Measurements from ENCODE around the gene UFD1. TPM values are rescaled to one million over a fixed set of nuclear protein-coding genes. Genes with fewer than 3 reads are reported as not detected.
A peak's percentile ranks its signal among the peaks of the same experiment; 100 is the strongest.

The UFD1 gene
- total and polyA plus RNA-seq, 7 experiments from 2014 or later: 46.8 to 87.8 (median 71.8) TPM

- POLR2A ChIA-PET: no interaction called here
- CTCF ChIA-PET: interaction anchor here (0.6 kb wide), 1 partner anchor 8 kb away, joined by 3 read pairs; no protein-coding TSS in a partner anchor
- intact Hi-C loops (cut with micrococcal nuclease): no loop called here
- DNase-seq (no peak), ATAC-seq (no peak)
- Mint-ChIP-seq H3K9me3 (no peaks in the 10 kb centered on the region), H3K36me3 (peaks cover 0 to 32% (median 11%) of the 10 kb centered on the region in 5 donors), H3K27ac (peak overlapping the region in 1 of 9 donors; percentile 0), H3K4me1 (peaks cover 6 to 37% (median 26%) of the 10 kb centered on the region in 7 donors), H3K4me3 (no peak overlapping the region), H3K27me3 (no peaks in the 10 kb centered on the region)
- H3K36me3 ChIP-seq (ENCODE audit: control insufficient read depth in 2 of 3, insufficient read depth in 3 of 3, low read length in 3 of 3): peaks cover 3 to 43% (median 20%) of the 10 kb centered on the region in 3 experiments
- H3K27ac ChIP-seq (ENCODE audit: low read depth, low read length): no peak overlapping the region
- no peaks in the 10 kb centered on the region for H3K9me3 ChIP-seq (ENCODE audit: control insufficient read depth in 2 of 3, low read length in 3 of 3)
- H3K4me1 ChIP-seq (ENCODE audit: control insufficient read depth in 2 of 2, insufficient read depth in 2 of 2, low read length in 2 of 2): no peaks in the 10 kb centered on the region
- H3K27me3 ChIP-seq (ENCODE audit: control insufficient read depth in 2 of 2, insufficient read depth in 2 of 2, low read length in 2 of 2): no peaks in the 10 kb centered on the region
- H3K4me3 ChIP-seq (ENCODE audit: low read length): no peak overlapping the region
These were observed 67.3 kb downstream of the UFD1 start for GRCh38 chr22:19411690-19412045.

DNA sequence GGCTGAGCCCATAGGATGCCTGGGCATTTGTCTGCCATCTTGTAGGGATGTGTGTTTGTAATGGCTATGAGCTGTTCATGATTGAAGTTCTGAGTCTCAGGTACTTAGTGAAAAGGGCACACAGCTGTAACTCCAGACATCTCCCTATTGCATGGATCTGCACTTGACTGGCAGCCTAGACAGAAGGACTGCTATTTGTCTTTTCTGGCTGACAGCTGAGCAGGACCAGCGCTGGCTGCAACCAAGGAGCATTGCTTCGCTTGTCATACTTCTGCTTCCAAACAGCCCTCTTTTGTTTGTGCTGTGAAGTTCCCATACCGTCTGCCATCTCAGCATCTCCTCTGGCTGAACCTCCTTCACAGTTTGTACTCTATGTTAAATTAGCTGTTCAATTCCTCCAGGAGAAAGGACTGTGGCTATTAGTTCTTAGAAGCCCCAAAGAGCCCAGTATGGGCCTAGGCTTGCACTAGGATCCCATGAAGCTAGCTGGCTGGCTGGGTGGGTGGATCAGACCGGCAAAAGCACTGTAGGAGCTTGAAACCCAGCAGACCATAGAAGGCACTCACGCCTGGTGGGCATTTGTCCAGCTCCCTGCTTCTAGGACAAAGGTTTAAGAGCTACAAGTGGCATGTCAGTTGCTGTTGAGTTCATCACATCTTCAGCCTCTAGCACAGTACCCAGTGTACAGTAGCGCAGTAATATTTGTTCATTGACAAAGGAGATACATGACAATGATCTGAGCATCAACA, 67.9 kb downstream of the UFD1 start:
- no peaks in the 10 kb centered on the region for H3K9me3 ChIP-seq (ENCODE audit: control insufficient read depth in 2 of 3, low read length in 3 of 3)
- CTCF ChIA-PET: no interaction called here
- POLR2A ChIA-PET: no interaction called here
- Mint-ChIP-seq H3K36me3 (peaks cover 0 to 36% (median 12%) of the 10 kb centered on the region in 5 donors), H3K4me1 (peaks cover 6 to 37% (median 26%) of the 10 kb centered on the region in 7 donors), H3K9me3 (no peaks in the 10 kb centered on the region), H3K27ac (peak overlapping the region in 1 of 9 donors; percentile 25), H3K27me3 (no peaks in the 10 kb centered on the region), H3K4me3 (no peak overlapping the region)
- no peaks in the 10 kb centered on the region for H3K27me3 ChIP-seq (ENCODE audit: control insufficient read depth in 2 of 2, insufficient read depth in 2 of 2, low read length in 2 of 2)
- intact Hi-C loops (cut with micrococcal nuclease): no loop called here
- DNase-seq (no peak), ATAC-seq (no peak)
- peaks cover 3 to 48% (median 20%) of the 10 kb centered on the region in 3 experiments for H3K36me3 ChIP-seq (ENCODE audit: control insufficient read depth in 2 of 3, insufficient read depth in 3 of 3, low read length in 3 of 3)
- H3K4me1 ChIP-seq (ENCODE audit: control insufficient read depth in 2 of 2, insufficient read depth in 2 of 2, low read length in 2 of 2): no peaks in the 10 kb centered on the region
- H3K4me3 ChIP-seq (ENCODE audit: low read length): no peak overlapping the region
- H3K27ac ChIP-seq (ENCODE audit: low read depth, low read length): no peak overlapping the region

DNA sequence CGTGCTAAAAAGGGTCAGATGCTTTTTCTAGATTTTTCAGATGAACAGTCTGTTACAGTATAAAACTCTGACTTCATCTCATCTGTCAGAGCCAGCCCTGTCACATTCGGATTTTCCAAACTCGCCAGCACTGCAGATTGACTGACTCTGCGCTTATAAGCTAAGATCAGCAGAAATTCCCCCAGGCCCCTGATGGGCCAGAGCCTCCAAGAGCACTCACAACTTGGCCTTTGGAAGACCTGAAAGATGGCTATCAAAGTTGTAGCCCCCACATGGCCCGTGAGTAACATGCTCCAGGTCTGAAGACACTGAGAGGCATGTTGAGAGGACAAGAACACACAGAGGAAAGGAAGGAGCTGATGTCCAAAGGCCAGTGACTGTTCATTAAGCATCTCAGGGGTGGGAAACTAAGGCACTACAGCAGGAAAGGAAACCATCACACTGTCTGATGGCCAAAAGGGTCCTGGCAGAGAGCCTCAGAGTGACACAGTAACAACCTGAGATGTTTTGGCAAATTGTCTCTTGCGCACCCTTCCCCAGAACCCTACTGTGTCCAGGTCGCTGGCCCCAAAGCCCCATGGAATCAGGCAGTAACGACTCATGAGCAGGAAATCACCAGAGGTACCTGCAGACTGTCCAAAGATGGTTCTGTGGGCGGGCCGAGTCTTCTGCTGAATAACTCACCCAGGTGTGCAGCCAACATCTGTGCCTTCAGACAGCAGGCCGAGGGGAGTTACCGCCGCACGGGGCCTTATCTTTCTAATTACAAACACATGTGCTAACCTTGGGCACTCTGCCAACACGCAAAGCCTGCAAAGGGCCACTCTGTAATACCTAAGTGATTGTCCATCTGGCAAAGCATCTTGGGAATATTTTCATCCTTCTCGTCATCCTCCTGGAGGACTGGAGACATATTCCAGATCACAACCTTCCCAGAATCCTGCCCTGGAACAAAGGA, 71.1 kb downstream of the UFD1 start:
- Mint-ChIP-seq H3K36me3 (peaks cover 0 to 55% (median 12%) of the 10 kb centered on the region in 5 donors), H3K27ac (peak overlapping the region in 1 of 9 donors; percentile 17), H3K4me3 (no peak overlapping the region), H3K4me1 (peaks cover 5 to 17% (median 14%) of the 10 kb centered on the region in 7 donors), H3K27me3 (no peaks in the 10 kb centered on the region), H3K9me3 (no peaks in the 10 kb centered on the region)
- no peaks in the 10 kb centered on the region for H3K9me3 ChIP-seq (ENCODE audit: control insufficient read depth in 2 of 3, low read length in 3 of 3)
- intact Hi-C loops (cut with micrococcal nuclease): no loop called here
- peaks cover 7 to 69% (median 36%) of the 10 kb centered on the region in 3 experiments for H3K36me3 ChIP-seq (ENCODE audit: control insufficient read depth in 2 of 3, insufficient read depth in 3 of 3, low read length in 3 of 3)
- H3K27ac ChIP-seq (ENCODE audit: low read depth, low read length): no peak overlapping the region
- no peak for DNase-seq
- no peaks in the 10 kb centered on the region for H3K4me1 ChIP-seq (ENCODE audit: control insufficient read depth in 2 of 2, insufficient read depth in 2 of 2, low read length in 2 of 2)
- H3K27me3 ChIP-seq (ENCODE audit: control insufficient read depth in 2 of 2, insufficient read depth in 2 of 2, low read length in 2 of 2): no peaks in the 10 kb centered on the region
- ATAC-seq: no peak
- ChIA-PET CTCF (no interaction called here), POLR2A (interaction anchor here (0.5 kb wide), 1 partner anchor 26 kb away, joined by 4 read pairs; no protein-coding TSS in a partner anchor)
- no peak overlapping the region for H3K4me3 ChIP-seq (ENCODE audit: low read length)

- H3K36me3 ChIP-seq (ENCODE audit: control insufficient read depth in 2 of 3, insufficient read depth in 3 of 3, low read length in 3 of 3): peaks cover 7 to 69% (median 36%) of the 10 kb centered on the region in 3 experiments
- Mint-ChIP-seq H3K4me1 (peaks cover 0 to 8% (median 5%) of the 10 kb centered on the region in 7 donors), H3K36me3 (peaks cover 3 to 55% (median 15%) of the 10 kb centered on the region in 5 donors)
These were observed 72.1 kb downstream of the UFD1 start for GRCh38 chr22:19406846-19407245.

GRCh38 chr22:19406281-19406811, 72.6 kb downstream of the UFD1 start:
- no peaks in the 10 kb centered on the region for H3K4me1 ChIP-seq (ENCODE audit: control insufficient read depth in 2 of 2, insufficient read depth in 2 of 2, low read length in 2 of 2)
- ATAC-seq: no peak
- H3K4me1 Mint-ChIP-seq: peaks cover 0 to 5% (median 1%) of the 10 kb centered on the region in 7 donors
- H3K4me3 ChIP-seq (ENCODE audit: low read length): no peak overlapping the region
- H3K27ac ChIP-seq (ENCODE audit: low read depth, low read length): no peak overlapping the region
- CTCF ChIA-PET: interaction anchor here (0.6 kb wide), 1 partner anchor 459 kb away, joined by 3 read pairs; no protein-coding TSS in a partner anchor
- H3K27ac Mint-ChIP-seq: no peak overlapping the region
- POLR2A ChIA-PET: interaction anchor here (0.7 kb wide), 1 partner anchor 56 kb away, joined by 3 read pairs; no protein-coding TSS in a partner anchor
- DNase-seq: no peak
- H3K4me3 Mint-ChIP-seq: no peak overlapping the region
- H3K36me3 Mint-ChIP-seq: peaks cover 5 to 60% (median 19%) of the 10 kb centered on the region in 5 donors
- H3K36me3 ChIP-seq (ENCODE audit: control insufficient read depth in 2 of 3, insufficient read depth in 3 of 3, low read length in 3 of 3): peaks cover 7 to 69% (median 36%) of the 10 kb centered on the region in 3 experiments
- no peaks in the 10 kb centered on the region for H3K27me3 ChIP-seq (ENCODE audit: control insufficient read depth in 2 of 2, insufficient read depth in 2 of 2, low read length in 2 of 2)
- H3K9me3 ChIP-seq (ENCODE audit: control insufficient read depth in 2 of 3, low read length in 3 of 3): no peaks in the 10 kb centered on the region
- intact Hi-C loops (cut with micrococcal nuclease): no loop called here
- no peaks in the 10 kb centered on the region for H3K27me3 Mint-ChIP-seq
- no peaks in the 10 kb centered on the region for H3K9me3 Mint-ChIP-seq

More at GRCh38 chr22:19406846-19407245, 72.1 kb downstream of the UFD1 start:
- Mint-ChIP-seq H3K9me3 (no peaks in the 10 kb centered on the region), H3K27me3 (no peaks in the 10 kb centered on the region), H3K4me3 (no peak overlapping the region), H3K27ac (peak overlapping the region in 2 of 9 donors; percentile 15 to 21)
- ChIA-PET CTCF (no interaction called here), POLR2A (interaction anchor here (0.7 kb wide), 1 partner anchor 55 kb away, joined by 3 read pairs; no protein-coding TSS in a partner anchor)
- ATAC-seq: no peak
- no peak overlapping the region for H3K4me3 ChIP-seq (ENCODE audit: low read length)
- no peaks in the 10 kb centered on the region for H3K9me3 ChIP-seq (ENCODE audit: control insufficient read depth in 2 of 3, low read length in 3 of 3)
- H3K27me3 ChIP-seq (ENCODE audit: control insufficient read depth in 2 of 2, insufficient read depth in 2 of 2, low read length in 2 of 2): no peaks in the 10 kb centered on the region
- no peaks in the 10 kb centered on the region for H3K4me1 ChIP-seq (ENCODE audit: control insufficient read depth in 2 of 2, insufficient read depth in 2 of 2, low read length in 2 of 2)
- H3K27ac ChIP-seq (ENCODE audit: low read depth, low read length): no peak overlapping the region
- intact Hi-C loops (cut with micrococcal nuclease): no loop called here
- DNase-seq: no peak

DNA sequence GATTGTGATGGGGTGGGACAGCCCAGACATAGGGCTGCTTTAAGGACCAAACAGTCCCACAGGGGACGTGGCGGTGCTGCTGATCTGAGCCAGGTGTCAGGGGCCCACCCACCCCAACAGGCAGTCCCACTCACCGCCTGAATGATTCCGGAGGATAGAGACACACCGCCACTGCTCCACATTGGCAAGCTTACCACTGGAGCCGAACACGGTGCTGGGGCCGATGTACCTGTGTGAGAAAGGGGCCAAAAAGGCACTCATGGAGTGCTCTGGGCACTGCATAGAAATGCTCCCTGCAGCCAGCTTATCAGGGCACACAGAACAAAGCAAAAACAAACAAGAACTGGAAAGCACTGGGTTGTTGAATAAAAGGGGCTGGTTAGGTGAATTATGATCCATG, 73.3 kb downstream of the UFD1 start:
- Mint-ChIP-seq H3K4me3 (no peak overlapping the region), H3K4me1 (peaks cover 0 to 5% (median 2%) of the 10 kb centered on the region in 7 donors), H3K9me3 (no peaks in the 10 kb centered on the region), H3K27me3 (no peaks in the 10 kb centered on the region), H3K27ac (peak overlapping the region in 1 of 9 donors; percentile 32), H3K36me3 (peaks cover 9 to 66% (median 26%) of the 10 kb centered on the region in 5 donors)
- H3K4me3 ChIP-seq (ENCODE audit: low read length): no peak overlapping the region
- no peak for DNase-seq
- ChIA-PET POLR2A (no interaction called here), CTCF (no interaction called here)
- no peaks in the 10 kb centered on the region for H3K4me1 ChIP-seq (ENCODE audit: control insufficient read depth in 2 of 2, insufficient read depth in 2 of 2, low read length in 2 of 2)
- H3K9me3 ChIP-seq (ENCODE audit: control insufficient read depth in 2 of 3, low read length in 3 of 3): no peaks in the 10 kb centered on the region
- intact Hi-C loops (cut with micrococcal nuclease): no loop called here
- H3K36me3 ChIP-seq (ENCODE audit: control insufficient read depth in 2 of 3, insufficient read depth in 3 of 3, low read length in 3 of 3): peaks cover 7 to 63% (median 36%) of the 10 kb centered on the region in 3 experiments
- H3K27ac ChIP-seq (ENCODE audit: low read depth, low read length): no peak overlapping the region
- no peak for ATAC-seq
- H3K27me3 ChIP-seq (ENCODE audit: control insufficient read depth in 2 of 2, insufficient read depth in 2 of 2, low read length in 2 of 2): no peaks in the 10 kb centered on the region
